Activated CD4-positive, alpha-beta T cell treated with anti-CD3 and anti-CD28 coated beads, Interleukin-2, amount 10 ng/mL, durations not matched to agents 24 days and 14 days (primary cell): Measurements from ENCODE around the gene SRSF7. TPM values are rescaled to one million over a fixed set of nuclear protein-coding genes. Genes with fewer than 3 reads are reported as not detected.
"Not testable (repeated sequence)": the region's sequence is repeated elsewhere in the genome, so short reads cannot be mapped to it uniquely, and the experiment has no call there.

ENCODE experiments used
- DNase-seq: peaks from one replicate; pipeline ENCODE4 v3.0.0; 2022
- H3K27ac Mint-ChIP-seq: one replicate; pipeline ENCODE4 v1.8.0; 2022; ENCODE audit warnings: mild to moderate bottlenecking, mixed read lengths
- H3K27me3 Mint-ChIP-seq: one replicate; pipeline ENCODE4 v1.8.0; 2022; ENCODE audit warnings: mixed read lengths
- H3K36me3 Mint-ChIP-seq: one replicate; pipeline ENCODE4 v1.8.0; 2022; ENCODE audit warnings: low read depth, mild to moderate bottlenecking, mixed read lengths
- H3K4me1 Mint-ChIP-seq: one replicate; pipeline ENCODE4 v1.8.0; 2021; ENCODE audit warnings: mixed read lengths
- H3K4me3 Mint-ChIP-seq: one replicate; pipeline ENCODE4 v1.8.0; 2022; ENCODE audit warnings: mild to moderate bottlenecking, moderate library complexity, mixed read lengths
- H3K9me3 Mint-ChIP-seq: one replicate; pipeline ENCODE4 v1.8.0; 2021; ENCODE audit warnings: mixed read lengths
- intact Hi-C: fragments of 100-400 bp; cut with micrococcal nuclease; formaldehyde crosslinking; loops from one replicate; pipeline ENCODE4 v1.15.1; 2023
- total RNA-seq: library from RNA; stranded (reverse); gene quantifications from 2 replicates; pipeline ENCODE4 v1.2.3, GENCODE V29; 2022

Gene SRSF7
- total RNA-seq, 1 donor from 2014 or later: 419 TPM

DNA sequence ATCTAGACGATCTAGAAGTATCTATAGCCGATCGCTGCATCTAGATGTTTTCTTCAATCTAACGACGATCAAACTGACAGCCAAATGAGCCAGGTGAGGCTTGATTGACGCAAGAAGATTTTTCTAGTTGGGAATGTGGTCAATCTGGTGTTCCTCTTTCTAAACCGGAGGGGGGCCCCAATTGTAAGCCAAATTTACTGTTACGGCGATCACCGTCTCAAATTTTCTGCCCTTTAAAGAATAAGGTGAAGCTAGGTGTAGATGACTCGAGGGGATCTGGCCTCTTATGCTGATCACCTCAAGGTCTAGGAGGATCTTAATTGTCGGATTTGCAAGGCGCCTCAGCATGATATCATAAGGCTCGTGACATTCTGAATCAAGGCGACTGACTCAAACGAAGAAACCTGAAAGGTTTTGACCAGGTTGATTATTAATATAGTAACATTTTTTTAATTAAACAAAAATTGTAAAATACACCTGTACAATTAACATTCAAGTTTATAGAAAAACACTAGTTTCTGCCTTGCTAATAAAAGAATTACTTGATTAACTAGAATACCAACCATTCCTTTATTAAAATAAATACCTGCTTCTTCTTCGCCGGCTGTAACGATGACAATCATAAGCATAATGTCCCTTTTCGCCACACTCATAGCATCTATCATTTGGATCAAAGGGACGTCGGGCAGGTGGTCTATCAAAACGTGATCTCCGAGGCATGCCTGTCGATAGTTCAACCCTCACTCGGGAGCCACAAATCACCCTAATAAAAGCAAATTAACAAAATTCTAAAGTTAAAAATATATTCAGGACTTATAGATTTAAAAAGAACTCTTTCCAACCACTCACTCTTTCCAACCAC is 2.0 kb downstream of the SRSF7 start:
- peak overlapping the region; percentile 70 for H3K27ac Mint-ChIP-seq
- intact Hi-C loops: loop anchor here (10.0 kb wide), 1 partner anchor 476 kb away; no protein-coding TSS in a partner anchor
- H3K4me1 Mint-ChIP-seq: peaks cover 61% of the 10 kb centered on the region
- H3K36me3 Mint-ChIP-seq: peaks cover 66% of the 10 kb centered on the region
- DNase-seq: no peak
- H3K27me3 Mint-ChIP-seq: peaks cover 2% of the 10 kb centered on the region
- H3K4me3 Mint-ChIP-seq: peak overlapping the region; percentile 91
- no peaks in the 10 kb centered on the region for H3K9me3 Mint-ChIP-seq

DNA sequence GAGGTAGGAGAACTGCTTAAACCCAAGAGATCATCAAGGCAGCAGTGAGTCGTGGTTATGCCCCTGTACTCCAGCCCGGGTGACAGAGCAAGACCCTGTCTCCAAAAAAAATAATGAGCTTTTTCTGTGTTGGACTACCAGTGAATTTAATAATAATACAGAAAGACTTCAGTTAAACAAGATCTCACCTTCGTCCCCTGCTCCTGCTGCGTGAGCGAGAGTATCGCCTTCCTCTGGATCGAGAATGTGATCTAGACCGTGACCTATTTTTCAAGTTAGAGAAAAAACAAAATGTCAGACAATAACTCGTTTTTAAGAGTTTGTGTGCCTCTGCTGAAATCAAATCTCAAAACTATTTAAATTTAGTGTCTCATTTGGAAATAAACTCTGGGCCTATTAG is 2.8 kb downstream of the SRSF7 start:
- Mint-ChIP-seq H3K36me3 (peaks cover 73% of the 10 kb centered on the region), H3K27ac (peak overlapping the region; percentile 74), H3K27me3 (peaks cover 2% of the 10 kb centered on the region), H3K4me3 (peak overlapping the region; percentile 91), H3K4me1 (peaks cover 63% of the 10 kb centered on the region), H3K9me3 (no peaks in the 10 kb centered on the region)
- intact Hi-C loops: loop anchor here (10.0 kb wide), 1 partner anchor 476 kb away; no protein-coding TSS in a partner anchor
- DNase-seq: no peak

DNA sequence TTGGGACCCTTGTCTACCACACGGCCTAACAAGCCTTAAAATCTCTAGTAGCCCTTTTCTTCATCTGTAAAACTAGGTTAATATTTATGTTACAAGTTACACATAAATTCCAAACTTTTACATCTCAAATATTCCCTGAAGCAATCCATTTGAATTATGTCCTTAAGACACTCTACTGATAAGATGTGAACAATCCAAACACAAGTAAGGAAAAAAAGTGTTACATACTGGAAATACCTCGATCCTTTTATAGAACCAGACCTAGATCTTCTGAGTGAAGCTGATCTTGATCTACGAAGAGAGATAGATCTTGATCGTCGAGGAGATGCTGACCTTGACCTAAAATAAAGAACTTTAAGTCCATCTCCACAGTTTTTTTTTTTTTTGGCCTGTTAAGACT is 3.3 kb downstream of the SRSF7 start:
- Mint-ChIP-seq H3K9me3 (no peaks in the 10 kb centered on the region), H3K36me3 (peaks cover 76% of the 10 kb centered on the region), H3K27ac (peak overlapping the region; percentile 74), H3K27me3 (peaks cover 2% of the 10 kb centered on the region), H3K4me3 (peak overlapping the region; percentile 91), H3K4me1 (peaks cover 63% of the 10 kb centered on the region)
- no peak for DNase-seq
- intact Hi-C loops: loop anchor here (10.0 kb wide), 1 partner anchor 477 kb away; no protein-coding TSS in a partner anchor

DNA sequence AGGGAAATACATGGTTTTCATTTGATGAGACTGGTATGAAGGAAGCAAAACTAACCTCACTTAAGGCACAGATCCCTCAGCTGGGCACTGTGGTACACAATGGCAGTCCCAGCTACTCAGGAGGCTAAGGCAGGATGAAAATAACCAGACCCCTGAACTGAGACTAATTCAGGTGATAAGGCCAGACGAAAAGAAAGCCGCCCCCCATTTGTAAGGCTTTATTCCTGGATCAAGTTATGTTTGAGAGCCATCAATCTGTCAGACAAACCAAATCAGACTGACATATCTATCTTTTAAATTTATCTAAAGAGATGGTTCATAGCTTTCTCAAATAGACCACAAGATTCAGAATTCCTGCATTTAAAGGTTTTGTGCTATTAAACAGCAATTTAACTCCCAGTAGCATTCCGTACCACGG is 4.1 kb downstream of the SRSF7 start:
- H3K4me3 Mint-ChIP-seq: peak overlapping the region; percentile 91
- H3K27ac Mint-ChIP-seq: peak overlapping the region; percentile 57
- peaks cover 82% of the 10 kb centered on the region for H3K36me3 Mint-ChIP-seq
- DNase-seq: no peak
- intact Hi-C loops: loop anchor here (10.0 kb wide), 1 partner anchor 478 kb away; no protein-coding TSS in a partner anchor
- H3K9me3 Mint-ChIP-seq: no peaks in the 10 kb centered on the region
- H3K27me3 Mint-ChIP-seq: peaks cover 2% of the 10 kb centered on the region
- peaks cover 61% of the 10 kb centered on the region for H3K4me1 Mint-ChIP-seq

DNA sequence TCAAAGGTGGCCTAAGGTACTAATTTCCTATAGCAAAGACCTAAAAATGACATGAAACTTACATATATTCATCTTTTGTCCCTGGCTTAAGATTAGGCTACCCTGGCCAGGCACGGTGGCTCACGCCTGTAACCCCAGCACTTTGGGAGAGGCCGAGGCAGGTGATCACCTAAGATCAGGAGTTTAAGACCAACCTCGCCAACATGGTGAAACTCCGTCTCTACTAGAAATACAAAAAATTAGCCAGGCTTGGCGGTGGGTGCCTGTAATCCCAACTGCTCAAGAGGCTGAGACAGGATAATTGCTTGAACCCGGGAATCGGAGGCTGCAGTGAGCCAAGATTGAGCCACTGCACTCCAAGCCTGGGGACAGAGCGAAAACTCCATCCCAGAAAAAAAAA is 5.9 kb downstream of the SRSF7 start:
- H3K4me3 Mint-ChIP-seq: peak overlapping the region; percentile 91

DNA sequence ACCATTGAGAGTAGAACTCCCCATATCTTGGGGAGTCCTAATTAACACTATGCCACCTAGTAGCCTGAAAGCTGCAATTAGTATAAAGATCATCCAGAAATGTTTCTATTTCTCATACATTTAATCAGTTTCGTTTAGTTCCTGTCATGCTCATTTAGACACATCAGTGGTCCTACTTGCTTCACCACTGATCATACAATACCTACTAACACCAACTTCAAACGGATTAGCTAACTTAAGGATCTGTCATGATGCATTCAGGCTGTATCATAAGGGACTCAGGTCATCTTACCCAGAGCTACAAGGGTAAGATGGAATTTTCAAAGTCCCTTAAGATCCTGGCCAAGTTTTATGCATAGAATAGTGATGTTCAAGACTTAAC is 6.8 kb downstream of the SRSF7 start:
- no peaks in the 10 kb centered on the region for H3K9me3 Mint-ChIP-seq
- no peaks in the 10 kb centered on the region for H3K27me3 Mint-ChIP-seq
- H3K27ac Mint-ChIP-seq: no peak overlapping the region
- intact Hi-C loops: loop anchor here (5.0 to 10.0 kb wide), 2 partner anchors 142 to 480 kb away; partner anchors contain the start of gene HNRNPLL
- no peak for DNase-seq
- no peak overlapping the region for H3K4me3 Mint-ChIP-seq
- H3K4me1 Mint-ChIP-seq: peaks cover 52% of the 10 kb centered on the region
- H3K36me3 Mint-ChIP-seq: peaks cover 78% of the 10 kb centered on the region

More for the DNA sequence above, 5.9 kb downstream of the SRSF7 start:
- no peaks in the 10 kb centered on the region for H3K9me3 Mint-ChIP-seq
- intact Hi-C loops: loop anchor here (10.0 kb wide), 1 partner anchor 480 kb away; no protein-coding TSS in a partner anchor
- H3K27ac Mint-ChIP-seq: peak overlapping the region; percentile 34
- no peak for DNase-seq
- no peaks in the 10 kb centered on the region for H3K27me3 Mint-ChIP-seq
- peaks cover 82% of the 10 kb centered on the region for H3K36me3 Mint-ChIP-seq
- H3K4me1 Mint-ChIP-seq: peaks cover 56% of the 10 kb centered on the region

DNA sequence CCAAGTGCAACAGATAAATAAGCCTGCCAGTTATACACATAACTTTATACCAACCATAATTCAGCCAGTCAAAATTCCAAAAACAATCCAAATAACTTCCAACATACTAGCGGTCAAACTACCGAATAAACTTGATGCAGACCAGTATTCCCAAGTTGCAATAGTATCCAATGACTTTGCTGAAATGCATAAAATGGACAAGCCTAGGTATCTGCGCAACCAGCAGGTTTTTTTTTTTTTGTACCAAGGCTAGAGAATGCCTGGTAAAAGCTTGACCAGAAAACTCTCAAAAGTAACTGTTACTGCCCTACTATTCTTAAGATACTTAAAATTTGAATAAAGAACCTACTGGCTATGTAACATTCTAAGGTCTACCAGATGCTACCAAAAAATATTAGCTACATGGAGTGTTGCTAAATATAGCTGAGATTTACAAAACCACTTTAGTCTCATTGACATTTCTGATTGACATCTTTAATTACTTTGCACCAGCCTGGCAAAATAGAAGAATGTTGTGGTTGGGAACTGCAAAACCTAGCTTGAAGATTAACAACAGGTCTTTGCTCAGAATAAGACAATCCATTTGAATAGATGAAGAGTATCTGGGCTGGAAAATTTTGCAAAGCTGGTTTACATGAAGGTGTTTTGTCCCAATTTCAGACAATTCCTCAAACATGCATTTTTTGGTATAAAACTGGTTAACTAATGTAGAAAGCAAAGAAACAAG is 7.3 kb downstream of the SRSF7 start:
- Mint-ChIP-seq H3K27ac (no peak overlapping the region), H3K9me3 (no peaks in the 10 kb centered on the region), H3K36me3 (peaks cover 78% of the 10 kb centered on the region), H3K4me1 (peaks cover 49% of the 10 kb centered on the region), H3K4me3 (no peak overlapping the region), H3K27me3 (no peaks in the 10 kb centered on the region)
- no peak for DNase-seq
- intact Hi-C loops: loop anchor here (5.0 to 10.0 kb wide), 2 partner anchors 142 to 481 kb away; partner anchors contain the start of gene HNRNPLL

DNA sequence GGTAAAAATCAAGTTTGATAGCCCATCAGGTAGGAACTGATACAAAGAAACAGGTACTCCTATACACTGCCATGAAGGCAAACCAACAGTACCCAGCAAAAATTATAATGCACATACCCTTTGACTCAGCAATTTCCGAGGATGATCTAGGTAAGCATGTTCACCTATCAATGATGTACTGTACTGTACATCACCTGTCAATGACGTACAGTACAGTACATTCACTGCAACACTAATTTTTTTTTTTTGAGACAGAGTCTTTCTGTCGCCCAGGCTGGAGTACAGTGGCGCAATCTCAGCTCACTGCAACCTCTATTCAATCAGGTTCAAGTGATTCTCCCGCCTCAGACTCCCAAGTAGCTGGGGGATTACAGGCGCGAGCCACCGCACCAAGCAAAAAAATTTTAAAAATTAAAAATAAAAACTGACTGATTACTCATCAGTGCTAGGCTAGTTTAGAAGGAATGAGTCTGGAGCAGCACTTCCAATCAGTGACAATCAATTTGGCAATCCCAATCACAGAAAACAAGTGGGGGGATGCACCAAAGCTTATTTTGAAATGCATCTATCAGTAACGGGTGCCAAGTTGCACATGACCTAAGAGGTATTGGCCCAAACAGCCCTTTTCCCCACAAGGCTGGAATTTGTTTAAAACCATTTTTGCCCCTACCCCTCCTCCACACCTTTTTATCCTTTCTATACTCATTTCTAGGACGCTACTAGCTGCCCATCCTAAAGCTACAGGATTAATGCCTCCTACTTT is 8.2 kb downstream of the SRSF7 start:
- Mint-ChIP-seq H3K36me3 (peaks cover 77% of the 10 kb centered on the region), H3K27me3 (no peaks in the 10 kb centered on the region), H3K27ac (no peak overlapping the region), H3K4me1 (peaks cover 42% of the 10 kb centered on the region), H3K4me3 (no peak overlapping the region), H3K9me3 (no peaks in the 10 kb centered on the region)
- DNase-seq: no peak
- intact Hi-C loops: loop anchor here (1.0 to 10.0 kb wide), 3 partner anchors 8 to 482 kb away; partner anchors contain the start of genes HNRNPLL and SRSF7

DNA sequence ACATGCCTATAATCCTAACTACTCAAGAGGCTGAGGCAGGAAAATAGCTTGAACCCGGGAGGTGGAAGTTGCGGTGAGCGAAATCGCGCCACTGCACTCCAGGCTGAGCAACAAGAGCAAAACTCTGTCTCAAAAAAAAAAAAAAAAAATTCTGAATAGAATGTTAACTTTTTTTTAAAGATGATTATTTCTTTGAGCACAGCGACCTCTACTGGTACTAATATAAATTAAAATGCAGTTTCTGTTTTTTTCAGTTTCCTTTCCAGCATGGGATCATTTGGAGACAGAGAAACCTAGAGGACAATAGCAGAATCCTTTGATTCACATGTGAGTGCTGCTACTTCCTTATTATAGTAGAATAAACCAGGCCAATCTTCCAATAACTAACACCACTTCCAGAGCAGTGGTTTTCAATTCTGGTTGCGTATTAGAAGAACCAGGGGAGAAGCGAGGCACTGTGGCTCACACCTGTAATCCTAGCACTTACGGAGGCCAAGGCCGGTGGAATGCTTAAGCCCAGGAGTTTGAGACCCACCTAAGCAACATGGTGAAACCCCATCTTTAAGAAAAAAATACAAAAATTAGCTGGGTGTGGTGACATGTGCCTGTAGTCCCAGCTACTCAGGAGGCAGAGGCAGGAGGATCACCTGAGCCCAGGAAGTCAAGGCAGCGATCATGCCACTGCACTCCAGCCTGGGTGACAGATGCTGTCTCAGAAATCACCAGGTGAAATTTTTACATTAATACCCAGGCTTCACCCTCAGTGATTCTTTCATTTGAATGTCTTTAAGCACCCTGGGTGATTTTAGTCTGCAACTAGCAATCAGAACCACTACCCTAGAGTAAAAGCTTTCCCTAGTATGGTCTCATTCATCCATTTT is 10.1 kb downstream of the SRSF7 start:
- Mint-ChIP-seq H3K36me3 (peaks cover 70% of the 10 kb centered on the region), H3K27me3 (no peaks in the 10 kb centered on the region), H3K4me3 (no peak overlapping the region), H3K27ac (peak overlapping the region; percentile 13), H3K4me1 (peaks cover 28% of the 10 kb centered on the region), H3K9me3 (no peaks in the 10 kb centered on the region)
- intact Hi-C loops: loop anchor here (2.0 to 10.0 kb wide), 3 partner anchors 139 to 484 kb away; partner anchors contain the start of gene HNRNPLL
- peak; percentile 67 for DNase-seq

DNA sequence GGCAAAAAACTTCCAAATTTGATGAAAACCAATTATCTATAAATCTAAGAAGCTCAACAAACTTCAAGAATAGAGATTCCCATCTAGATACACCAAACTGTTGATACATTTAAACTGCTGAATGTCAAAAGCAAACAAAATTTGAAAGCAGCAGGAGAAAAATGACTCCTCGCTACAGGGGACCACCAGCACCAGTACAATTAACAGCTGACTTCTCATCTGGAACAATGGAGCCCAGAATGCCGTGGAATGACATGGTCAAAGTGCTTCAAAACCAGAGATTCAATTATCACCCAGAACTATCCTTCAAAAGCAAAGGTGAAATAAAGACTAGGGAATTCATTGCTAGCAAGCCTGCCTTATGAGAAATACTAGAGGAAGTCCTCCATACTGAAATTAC is 11.6 kb downstream of the SRSF7 start:
- H3K27ac Mint-ChIP-seq: peak overlapping the region; percentile 52
- H3K4me3 Mint-ChIP-seq: no peak overlapping the region
- no peaks in the 10 kb centered on the region for H3K9me3 Mint-ChIP-seq
- DNase-seq: no peak
- H3K36me3 Mint-ChIP-seq: peaks cover 65% of the 10 kb centered on the region
- intact Hi-C loops: loop anchor here (2.0 kb wide), 1 partner anchor 159 kb away; no protein-coding TSS in a partner anchor
- peaks cover 17% of the 10 kb centered on the region for H3K4me1 Mint-ChIP-seq
- H3K27me3 Mint-ChIP-seq: no peaks in the 10 kb centered on the region

DNA sequence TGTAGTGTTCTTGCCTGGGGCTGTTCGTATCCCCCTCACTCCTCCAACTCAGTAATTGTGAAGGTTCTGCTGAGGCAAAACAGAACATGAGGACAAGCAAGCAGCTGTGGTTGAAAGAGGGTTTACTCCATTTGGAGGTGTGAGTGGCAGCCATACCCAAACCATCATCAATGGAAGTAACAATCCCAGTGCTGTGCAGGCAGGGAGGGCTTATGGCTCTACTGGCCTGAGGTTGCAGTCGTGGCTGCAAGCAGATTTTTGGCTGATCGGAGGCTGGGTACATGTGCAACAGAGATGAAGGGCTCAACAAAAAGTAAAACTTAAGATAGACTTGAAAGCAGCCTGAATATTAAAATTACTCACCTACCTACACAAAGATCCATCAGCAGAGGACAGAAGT is 13.2 kb downstream of the SRSF7 start:
- Mint-ChIP-seq H3K36me3 (peaks cover 64% of the 10 kb centered on the region), H3K4me3 (no peak overlapping the region), H3K9me3 (no peaks in the 10 kb centered on the region), H3K27me3 (no peaks in the 10 kb centered on the region), H3K27ac (peak overlapping the region; percentile 34), H3K4me1 (peaks cover 9% of the 10 kb centered on the region)
- DNase-seq: no peak
- intact Hi-C loops: loop anchor here (2.0 kb wide), 1 partner anchor 157 kb away; no protein-coding TSS in a partner anchor

DNA sequence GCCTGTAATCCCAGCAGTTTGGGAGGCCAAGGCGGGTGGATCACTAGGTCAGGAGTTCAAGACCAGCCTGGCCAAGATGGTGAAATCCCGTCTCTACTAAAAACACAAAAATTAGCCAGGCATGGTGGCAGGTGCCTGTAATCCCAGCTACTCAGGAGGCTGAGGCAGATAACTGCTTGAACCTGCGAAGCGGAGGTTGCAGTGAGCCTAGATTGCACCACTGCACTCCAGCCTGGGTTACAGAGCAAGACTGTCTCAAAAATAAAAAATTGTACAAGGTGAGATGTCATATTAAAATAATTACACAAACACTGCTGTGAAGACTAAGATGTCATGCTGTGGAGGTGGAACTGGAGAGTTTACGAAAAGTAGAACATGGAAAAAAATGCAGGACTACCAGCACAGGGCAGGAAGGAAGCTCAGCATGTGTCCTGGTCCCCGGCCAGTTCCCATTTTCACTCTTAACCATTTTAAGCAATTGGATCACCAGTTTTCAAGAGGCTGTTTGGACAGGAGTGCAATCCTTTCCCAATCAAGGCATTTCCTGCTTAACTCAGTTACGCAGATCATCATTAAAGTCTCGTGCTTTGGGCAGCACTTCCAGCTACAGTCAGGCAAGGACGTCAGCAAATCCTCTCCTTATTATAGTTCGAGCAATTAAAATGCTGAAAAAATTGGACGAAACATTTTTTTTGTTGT is 14.0 kb downstream of the SRSF7 start:
- DNase-seq, H3K9me3 Mint-ChIP-seq, H3K4me3 Mint-ChIP-seq, intact Hi-C loops, H3K27me3 Mint-ChIP-seq, H3K4me1 Mint-ChIP-seq: not testable (repeated sequence)
- Mint-ChIP-seq H3K36me3 (peaks cover 64% of the 10 kb centered on the region), H3K27ac (peak overlapping the region; percentile 15)
